ENCODE results near the gene PPIA.

Gene PPIA

GRCh38 chr7:44767134-44767911 lies 29.2 kb upstream of the PPIA start:
- POLR2A ChIA-PET = interaction anchor here (1.1 to 1.4 kb wide), 2 partner anchors 18 to 194 kb away, joined by 3 read pairs; partner anchors contain the start of gene DDX56
- DNase-seq (ENCODE audit: low read depth, low spot score) = no peak

DNA sequence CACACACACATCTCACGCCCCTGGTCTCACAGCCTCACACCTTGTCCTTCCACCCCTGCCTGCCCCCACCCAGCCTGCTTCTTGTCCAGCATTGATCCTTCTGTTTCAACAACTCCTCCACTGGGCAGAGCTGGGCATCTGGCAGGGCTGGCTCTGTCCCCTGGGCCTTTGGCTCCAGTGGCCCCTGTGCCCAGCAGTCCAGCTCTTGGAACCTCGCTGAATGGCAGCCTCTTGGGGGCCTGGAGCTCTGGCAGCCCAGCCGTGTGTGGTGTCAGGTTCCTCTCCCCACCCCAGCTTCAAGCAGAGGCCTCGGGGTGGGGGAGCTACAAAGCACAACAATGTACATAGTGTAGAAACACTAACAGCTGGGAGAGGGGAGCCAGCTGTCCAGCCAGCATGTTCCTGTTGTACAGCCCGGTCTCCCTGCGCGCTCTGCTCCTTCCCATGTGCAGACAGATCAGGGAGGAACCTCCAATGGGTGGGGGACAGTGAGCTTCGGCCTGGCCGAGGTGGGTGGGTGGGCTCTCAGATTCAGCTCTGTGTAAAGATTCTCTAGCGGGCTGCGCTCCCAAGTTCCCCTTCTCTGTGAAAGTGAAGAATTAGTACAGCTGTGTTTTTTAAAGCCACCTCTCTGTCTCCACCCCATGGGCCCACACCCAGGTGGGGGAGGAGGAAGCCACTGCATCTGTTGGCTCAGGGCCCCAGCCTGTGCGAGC lies 28.4 kb upstream of the PPIA start:
- no peak for TF ChIP-seq CTCF (IDR thresholded peaks at IDR 0.05; ENCODE audit: insufficient read depth, low read length, missing control alignments)
- no peak for DNase-seq (ENCODE audit: low read depth, low spot score)
- no peak overlapping the region for H3K4me3 ChIP-seq (ENCODE audit: low read depth, low read length)
- ChIA-PET POLR2A (interaction anchor here (0.7 to 1.4 kb wide), 4 partner anchors 13 to 194 kb away, joined by 3 read pairs; partner anchors contain the start of gene DDX56), CTCF (interaction anchor here (1.0 to 2.8 kb wide), 5 partner anchors 24 to 187 kb away, joined by 3 to 8 read pairs (median 4); no protein-coding TSS in a partner anchor)

More at GRCh38 chr7:44767134-44767911, 29.2 kb upstream of the PPIA start:
- H3K4me3 ChIP-seq (ENCODE audit: low read depth, low read length) = no peak overlapping the region
- no peak for TF ChIP-seq CTCF (IDR thresholded peaks at IDR 0.05; ENCODE audit: insufficient read depth, low read length, missing control alignments)
- CTCF ChIA-PET = interaction anchor here (0.7 to 1.6 kb wide), 8 partner anchors 9 to 187 kb away, joined by 3 to 5 read pairs (median 3); partner anchors contain the start of gene OGDH

- POLR2A ChIA-PET = interaction anchor here (0.9 to 1.4 kb wide), 3 partner anchors 20 to 195 kb away, joined by 3 read pairs; partner anchors contain the start of gene DDX56
- no peak for TF ChIP-seq CTCF (IDR thresholded peaks at IDR 0.05; ENCODE audit: insufficient read depth, low read length, missing control alignments)
- H3K4me3 ChIP-seq (ENCODE audit: low read depth, low read length) = no peak overlapping the region
- CTCF ChIA-PET = interaction anchor here (1.0 to 2.8 kb wide), 7 partner anchors 23 to 188 kb away, joined by 3 to 8 read pairs (median 4); no protein-coding TSS in a partner anchor
- DNase-seq (ENCODE audit: low read depth, low spot score) = no peak
These were observed 27.7 kb upstream of the PPIA start for GRCh38 chr7:44768628-44769371.

DNA sequence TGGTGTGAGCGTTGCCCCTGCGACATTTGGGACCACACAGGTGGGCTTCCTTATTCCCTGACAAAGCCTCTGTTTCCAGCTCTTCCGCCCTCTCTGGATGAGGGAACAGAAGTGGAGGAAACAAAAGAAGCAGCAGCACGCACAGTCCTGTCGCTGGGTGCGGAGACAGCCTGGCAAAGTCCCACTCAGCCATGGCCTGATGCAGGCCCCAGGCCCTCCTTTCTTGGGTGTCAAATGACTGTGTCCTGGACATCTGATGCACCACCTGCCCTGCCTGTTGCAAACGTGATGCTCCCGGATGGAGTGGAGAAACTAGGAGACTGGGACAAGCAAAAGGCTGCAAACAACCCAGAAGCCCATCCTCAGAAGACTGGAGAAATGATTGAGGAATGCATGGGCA lies 27.1 kb upstream of the PPIA start:
- no peak overlapping the region for H3K4me3 ChIP-seq (ENCODE audit: low read depth, low read length)
- ChIA-PET POLR2A (interaction anchor here (1.0 kb wide), 1 partner anchor 29 kb away, joined by 3 read pairs; no protein-coding TSS in a partner anchor), CTCF (interaction anchor here (1.0 to 2.8 kb wide), 5 partner anchors 22 to 188 kb away, joined by 3 to 8 read pairs (median 4); no protein-coding TSS in a partner anchor)
- TF ChIP-seq CTCF (IDR thresholded peaks at IDR 0.05; ENCODE audit: insufficient read depth, low read length, missing control alignments) = no peak
- no peak for DNase-seq (ENCODE audit: low read depth, low spot score)

DNA sequence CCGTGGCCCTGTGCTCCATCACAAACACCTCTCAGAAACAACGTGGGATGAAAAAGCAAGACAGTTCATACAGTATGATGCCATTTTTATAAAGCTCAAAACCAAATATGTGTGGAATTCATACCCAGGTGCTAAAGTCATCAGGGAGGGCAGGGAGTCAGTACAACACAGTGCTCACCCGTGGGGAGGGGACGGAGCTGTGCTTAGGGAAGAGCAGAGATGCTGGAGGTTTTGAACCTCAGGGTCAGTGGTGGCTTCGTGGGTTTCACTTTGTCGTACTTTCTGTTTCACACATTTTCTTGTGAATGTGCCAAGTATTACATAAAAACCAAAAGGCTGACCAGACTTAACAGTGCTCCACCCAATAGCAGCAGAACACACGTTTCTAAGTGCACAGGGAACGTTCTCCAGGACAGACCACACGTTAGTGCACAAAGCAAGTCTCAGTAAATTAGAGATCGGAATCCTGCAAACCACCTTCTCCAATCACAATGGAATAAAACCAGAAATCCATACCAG lies 26.6 kb upstream of the PPIA start:
- CTCF ChIA-PET = interaction anchor here (0.8 to 2.8 kb wide), 4 partner anchors 22 to 188 kb away, joined by 3 to 8 read pairs (median 4); no protein-coding TSS in a partner anchor
- H3K4me3 ChIP-seq (ENCODE audit: low read depth, low read length) = no peak overlapping the region
- POLR2A ChIA-PET = interaction anchor here (1.0 kb wide), 1 partner anchor 28 kb away, joined by 3 read pairs; no protein-coding TSS in a partner anchor
- no peak for TF ChIP-seq CTCF (IDR thresholded peaks at IDR 0.05; ENCODE audit: insufficient read depth, low read length, missing control alignments)
- no peak for DNase-seq (ENCODE audit: low read depth, low spot score)

Data from AG04449 (cell line).